Ishikawa (cell line): ENCODE measurements around the gene SLIT3.

Source experiments
- CEBPB ChIP-seq: IDR thresholded peaks from 2 replicates; pipeline ENCODE4 v1.6.1; 2012
- CREB1 ChIP-seq: IDR thresholded peaks from 2 replicates; pipeline ENCODE4 v1.6.1; 2012; ENCODE audit warnings: low read depth
- EGR1 ChIP-seq: IDR thresholded peaks from 2 replicates; pipeline ENCODE4 v1.6.1; 2012
- EP300 ChIP-seq: IDR thresholded peaks from 2 replicates; pipeline ENCODE4 v1.6.1; 2012; ENCODE audit warnings: borderline replicate concordance
- FOXM1 ChIP-seq: IDR thresholded peaks from 2 replicates; pipeline ENCODE4 v1.6.1; 2012; ENCODE audit warnings: low read depth, borderline replicate concordance
- NFIC ChIP-seq: IDR thresholded peaks from 2 replicates; pipeline ENCODE4 v1.6.1; 2012
- RAD21 ChIP-seq: IDR thresholded peaks from 2 replicates; pipeline ENCODE4 v1.6.1; 2012; ENCODE audit warnings: low read depth
- TAF1 ChIP-seq: IDR thresholded peaks from 2 replicates; pipeline ENCODE4 v1.6.1; 2012; ENCODE audit warnings: low read depth, mild to moderate bottlenecking
- TCF12 ChIP-seq: IDR thresholded peaks from 2 replicates; pipeline ENCODE4 v1.6.1; 2012; ENCODE audit warnings: low read depth
- TEAD4 ChIP-seq: IDR thresholded peaks from 2 replicates; pipeline ENCODE4 v1.6.1; 2012
- YY1 ChIP-seq: IDR thresholded peaks from 2 replicates; pipeline ENCODE4 v1.6.1; 2012; ENCODE audit warnings: low read depth
- ZBTB7A ChIP-seq: IDR thresholded peaks from 2 replicates; pipeline ENCODE4 v1.6.1; 2012; ENCODE audit warnings: low read depth
- TF ChIP-seq, protein P1 (sequence below): IDR thresholded peaks from 2 replicates; pipeline ENCODE4 v1.6.1; 2012
- TF ChIP-seq, protein P2 (sequence below): IDR thresholded peaks from 2 replicates; pipeline ENCODE4 v1.6.1; 2012; ENCODE audit warnings: low read depth, mild to moderate bottlenecking
- TF ChIP-seq, protein P3 (sequence below): IDR thresholded peaks from 2 replicates; pipeline ENCODE4 v1.6.1; 2012

SLIT3 gene

DNA sequence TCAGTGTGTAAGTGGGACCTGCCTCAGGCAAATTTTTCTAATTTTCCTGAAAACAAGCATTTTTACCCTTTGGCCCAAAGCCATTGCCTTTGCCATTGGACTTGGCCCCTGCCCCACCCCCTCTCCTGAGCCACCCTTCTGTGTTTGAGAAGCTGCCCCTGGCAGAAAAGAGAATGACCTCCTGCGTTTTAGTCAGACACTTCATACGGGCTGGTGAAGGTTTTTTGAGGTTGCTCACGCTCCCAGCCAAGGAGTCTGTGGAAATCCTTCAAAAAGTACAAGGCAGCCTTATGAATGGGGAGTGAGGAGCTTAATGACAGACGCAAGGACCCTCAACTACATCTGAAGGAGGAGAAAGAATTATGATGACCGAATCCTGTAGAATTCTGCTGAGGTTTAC is 308.9 kb downstream of the SLIT3 start:
- TF ChIP-seq TAF1 (no peak), YY1 (no peak), CEBPB (no peak), ZBTB7A (no peak), TEAD4 (no peak), RAD21 (no peak), TCF12 (no peak), FOXM1 (no peak), EP300 (no peak), NFIC (no peak), CREB1 (no peak), EGR1 (no peak)
- TF ChIP-seq, protein P1, sequence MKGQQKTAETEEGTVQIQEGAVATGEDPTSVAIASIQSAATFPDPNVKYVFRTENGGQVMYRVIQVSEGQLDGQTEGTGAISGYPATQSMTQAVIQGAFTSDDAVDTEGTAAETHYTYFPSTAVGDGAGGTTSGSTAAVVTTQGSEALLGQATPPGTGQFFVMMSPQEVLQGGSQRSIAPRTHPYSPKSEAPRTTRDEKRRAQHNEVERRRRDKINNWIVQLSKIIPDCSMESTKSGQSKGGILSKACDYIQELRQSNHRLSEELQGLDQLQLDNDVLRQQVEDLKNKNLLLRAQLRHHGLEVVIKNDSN, result no peak
- TF ChIP-seq, protein P2, sequence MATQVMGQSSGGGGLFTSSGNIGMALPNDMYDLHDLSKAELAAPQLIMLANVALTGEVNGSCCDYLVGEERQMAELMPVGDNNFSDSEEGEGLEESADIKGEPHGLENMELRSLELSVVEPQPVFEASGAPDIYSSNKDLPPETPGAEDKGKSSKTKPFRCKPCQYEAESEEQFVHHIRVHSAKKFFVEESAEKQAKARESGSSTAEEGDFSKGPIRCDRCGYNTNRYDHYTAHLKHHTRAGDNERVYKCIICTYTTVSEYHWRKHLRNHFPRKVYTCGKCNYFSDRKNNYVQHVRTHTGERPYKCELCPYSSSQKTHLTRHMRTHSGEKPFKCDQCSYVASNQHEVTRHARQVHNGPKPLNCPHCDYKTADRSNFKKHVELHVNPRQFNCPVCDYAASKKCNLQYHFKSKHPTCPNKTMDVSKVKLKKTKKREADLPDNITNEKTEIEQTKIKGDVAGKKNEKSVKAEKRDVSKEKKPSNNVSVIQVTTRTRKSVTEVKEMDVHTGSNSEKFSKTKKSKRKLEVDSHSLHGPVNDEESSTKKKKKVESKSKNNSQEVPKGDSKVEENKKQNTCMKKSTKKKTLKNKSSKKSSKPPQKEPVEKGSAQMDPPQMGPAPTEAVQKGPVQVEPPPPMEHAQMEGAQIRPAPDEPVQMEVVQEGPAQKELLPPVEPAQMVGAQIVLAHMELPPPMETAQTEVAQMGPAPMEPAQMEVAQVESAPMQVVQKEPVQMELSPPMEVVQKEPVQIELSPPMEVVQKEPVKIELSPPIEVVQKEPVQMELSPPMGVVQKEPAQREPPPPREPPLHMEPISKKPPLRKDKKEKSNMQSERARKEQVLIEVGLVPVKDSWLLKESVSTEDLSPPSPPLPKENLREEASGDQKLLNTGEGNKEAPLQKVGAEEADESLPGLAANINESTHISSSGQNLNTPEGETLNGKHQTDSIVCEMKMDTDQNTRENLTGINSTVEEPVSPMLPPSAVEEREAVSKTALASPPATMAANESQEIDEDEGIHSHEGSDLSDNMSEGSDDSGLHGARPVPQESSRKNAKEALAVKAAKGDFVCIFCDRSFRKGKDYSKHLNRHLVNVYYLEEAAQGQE, result no peak
- TF ChIP-seq, protein P3, sequence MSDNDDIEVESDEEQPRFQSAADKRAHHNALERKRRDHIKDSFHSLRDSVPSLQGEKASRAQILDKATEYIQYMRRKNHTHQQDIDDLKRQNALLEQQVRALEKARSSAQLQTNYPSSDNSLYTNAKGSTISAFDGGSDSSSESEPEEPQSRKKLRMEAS, result no peak

DNA sequence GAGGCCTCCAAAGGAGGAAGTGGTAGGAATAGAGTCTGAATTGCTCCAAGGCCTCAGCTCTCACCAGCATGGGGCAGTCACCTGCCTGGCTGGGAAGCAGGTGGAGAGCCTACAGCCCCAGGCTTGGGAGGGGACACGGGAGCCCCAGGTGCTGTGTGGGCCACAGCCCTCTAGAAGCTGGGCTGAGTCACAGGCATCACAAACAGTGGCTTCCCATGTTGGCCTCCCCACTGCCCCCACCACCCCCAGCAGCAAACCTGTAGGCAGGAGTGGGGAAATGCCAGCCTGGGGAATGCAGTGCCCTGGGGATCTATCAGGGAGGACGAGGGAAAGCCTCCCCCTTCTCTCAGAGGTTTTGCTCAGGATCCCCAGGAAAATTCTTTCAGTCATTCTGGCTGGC is 309.6 kb downstream of the SLIT3 start:
- TF ChIP-seq TAF1, result no peak
- TF ChIP-seq, protein P1, result no peak
- TF ChIP-seq TCF12, result no peak
- TF ChIP-seq, protein P2, result no peak
- no peak for TF ChIP-seq ZBTB7A
- no peak for TF ChIP-seq EGR1
- TF ChIP-seq, protein P3, result no peak
- no peak for TF ChIP-seq EP300
- no peak for TF ChIP-seq FOXM1
- no peak for TF ChIP-seq TEAD4
- no peak for TF ChIP-seq NFIC
- no peak for TF ChIP-seq YY1
- no peak for TF ChIP-seq CREB1
- no peak for TF ChIP-seq CEBPB
- no peak for TF ChIP-seq RAD21

DNA sequence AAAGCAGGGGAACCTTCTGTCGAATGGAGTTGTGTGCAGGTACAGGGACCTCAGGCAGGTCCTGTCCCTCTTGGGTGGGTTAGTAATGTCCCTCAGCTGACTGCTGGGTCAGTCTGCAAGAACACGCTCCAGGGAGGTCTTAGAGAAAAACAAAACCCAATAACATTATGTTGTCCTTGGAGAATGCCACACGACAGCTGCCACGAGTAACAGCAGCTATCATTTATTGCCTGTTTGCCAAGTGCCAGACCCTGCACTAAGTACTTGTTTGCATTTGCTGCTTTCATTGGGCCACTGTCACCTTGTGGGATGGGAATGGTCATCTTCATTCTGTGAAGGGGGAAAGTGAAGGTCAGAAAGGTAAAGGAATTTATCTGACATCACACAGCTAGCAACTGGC is 310.3 kb downstream of the SLIT3 start:
- no peak for TF ChIP-seq TEAD4
- TF ChIP-seq TAF1, result no peak
- TF ChIP-seq ZBTB7A, result no peak
- TF ChIP-seq YY1, result no peak
- TF ChIP-seq, protein P2, result no peak
- TF ChIP-seq, protein P3, result no peak
- TF ChIP-seq FOXM1, result no peak

DNA sequence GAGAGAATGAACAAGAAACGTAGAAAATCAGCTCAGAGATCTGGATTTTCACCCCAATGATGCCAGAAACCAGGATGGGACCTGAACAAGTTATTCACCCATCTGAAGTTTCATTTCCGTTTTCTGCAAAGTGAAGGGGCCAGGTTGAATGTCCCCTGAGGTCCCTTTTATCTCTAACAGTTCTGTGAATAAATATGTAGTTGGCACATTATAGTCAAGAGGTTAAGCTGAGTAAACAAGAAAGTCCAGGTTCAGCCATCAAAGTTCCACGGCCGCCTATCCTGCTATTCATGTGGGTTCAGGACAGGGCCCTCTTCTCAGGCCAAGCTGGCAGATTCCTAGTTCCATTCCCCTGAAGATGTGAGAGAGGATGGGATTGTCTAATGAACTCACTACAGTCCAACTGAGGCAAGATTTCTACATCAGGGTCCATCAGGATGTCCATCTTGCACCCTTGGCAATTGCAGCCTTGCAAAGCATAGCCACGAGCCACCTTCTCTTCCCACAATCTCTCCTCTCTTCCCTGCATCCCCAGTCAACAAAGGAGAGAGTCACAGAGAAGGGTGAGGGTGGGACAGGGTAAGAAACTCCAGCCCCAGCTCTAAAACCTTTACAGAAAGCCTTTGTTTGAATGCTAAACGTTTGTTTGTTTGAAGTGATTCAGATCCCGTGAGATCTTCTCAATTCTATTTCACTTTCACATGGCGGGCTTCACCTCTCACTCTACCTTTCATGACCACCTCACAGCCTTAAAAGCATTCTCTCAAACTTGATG is 311.0 kb downstream of the SLIT3 start:
- TF ChIP-seq CEBPB, result no peak
- TF ChIP-seq TAF1, result no peak
